A549 treated with RU486 at 1 μM for 4 hours (cell line): ENCODE measurements around the gene TSNAX. TPM values are rescaled to one million over a fixed set of nuclear protein-coding genes. Genes with fewer than 3 reads are reported as not detected.

Experiments used
- total RNA-seq: library from RNA; stranded (reverse); fragments of 200-300 nt; extraction: Qiagen RNA extraction; gene quantifications from 5 replicates; pipeline ENCODE4 v1.2.3, GENCODE V29; 2022; ENCODE audit warnings: low read depth

The TSNAX gene
- total RNA-seq: 20.8 to 50.0 TPM (median 38.6 TPM) in 5 replicates

GRCh38 chr1:231528172-231529029, at the start of gene TSNAX:
Gene TSNAX, plus strand, starts transcription at chr1:231528669. Its CDS starts 142 bp downstream, at chr1:231528811.

Other genes starting within 250 kb of the TSNAX start
- 4.4 to 9.1 TPM (median 8.2 TPM) in 5 replicates for gene EXOC8, start 190.8 kb upstream of the TSNAX start, total RNA-seq
- gene SPRTN, start 190.4 kb upstream of the TSNAX start, total RNA-seq: 12.6 to 15.9 TPM (median 13.2 TPM) in 5 replicates
- 37.2 to 64.7 TPM (median 54.6 TPM) in 5 replicates for gene EGLN1, start 106.4 kb upstream of the TSNAX start, total RNA-seq
- 0.10 to 0.21 TPM (median 0.18 TPM) in 5 replicates for gene DISC1, start 98.1 kb downstream of the TSNAX start, total RNA-seq